ENCODE measurements around the gene C1orf35.

Gene C1orf35

GRCh38 chr1:228093050-228093906 lies 9.8 kb downstream of the C1orf35 start:
- no peak for DNase-seq

GRCh38 chr1:228092342-228093049 lies 10.6 kb downstream of the C1orf35 start:
- DNase-seq = no peak

- no peak for DNase-seq
Observed at GRCh38 chr1:228091084-228091483, 12.0 kb downstream of the C1orf35 start.

DNA sequence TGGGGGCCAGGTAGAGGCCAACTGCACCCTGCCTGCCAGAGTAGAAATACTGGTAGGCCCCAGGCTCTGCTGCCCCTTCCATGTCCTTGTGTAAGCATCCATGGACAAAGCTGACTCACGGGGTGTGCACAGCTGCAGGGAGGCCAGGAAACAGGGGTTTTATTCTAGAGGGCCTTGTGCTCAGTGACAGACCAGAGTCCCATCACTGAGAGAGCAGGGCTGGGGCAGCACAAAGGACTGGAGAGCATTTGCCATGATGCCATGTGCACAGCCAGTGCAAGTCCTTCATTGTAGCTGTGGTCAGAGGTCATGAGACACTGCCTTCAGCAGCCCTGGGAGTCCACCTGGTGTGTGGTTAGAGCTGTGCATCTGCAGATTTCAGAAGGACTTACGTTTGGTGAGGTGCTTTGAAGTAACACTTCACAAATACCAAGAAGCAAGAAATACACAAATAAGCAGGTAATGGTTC lies 12.5 kb downstream of the C1orf35 start:
- no peak for DNase-seq

DNA sequence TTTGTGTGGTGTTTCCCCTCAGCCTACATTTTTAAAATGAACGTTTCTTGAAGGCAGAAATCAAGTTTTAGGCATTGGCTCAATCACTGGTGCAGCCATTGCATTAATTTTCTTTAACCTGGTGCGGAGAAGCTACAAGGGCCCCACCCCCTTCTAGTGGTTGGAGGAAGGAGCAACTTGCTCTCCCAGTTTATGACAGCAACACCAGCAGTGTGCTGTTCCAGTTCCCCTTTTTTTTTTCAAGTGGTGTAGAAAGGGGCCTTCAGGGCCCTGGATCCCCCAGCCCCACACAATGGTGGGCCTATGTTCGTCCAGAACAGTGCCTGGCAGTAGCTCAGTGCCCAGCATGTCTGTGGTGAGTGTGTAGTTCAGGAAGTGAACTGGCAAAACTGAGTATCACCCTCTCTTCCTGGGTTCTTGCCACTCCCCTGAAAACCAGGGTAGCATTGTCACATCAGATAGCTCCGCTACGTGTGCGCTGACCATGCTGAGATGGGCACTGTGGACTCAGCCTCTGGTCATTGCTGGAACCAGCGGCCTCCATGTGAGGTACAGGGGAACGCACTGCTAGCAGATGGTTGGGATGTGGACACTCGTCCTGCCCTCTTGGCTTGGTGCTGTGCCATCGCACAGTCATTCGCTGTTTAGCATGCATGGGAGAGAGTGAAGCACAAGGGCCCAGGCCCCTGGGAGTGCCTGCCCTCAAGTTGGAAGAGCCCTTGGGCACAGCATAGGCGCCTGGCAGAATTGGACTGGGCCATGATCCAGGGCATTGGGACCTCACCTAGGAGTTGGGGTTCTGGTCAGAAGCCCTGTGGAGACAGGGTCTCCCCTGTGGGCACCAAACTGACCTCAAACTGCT lies 13.4 kb downstream of the C1orf35 start:
- DNase-seq = no peak

DNA sequence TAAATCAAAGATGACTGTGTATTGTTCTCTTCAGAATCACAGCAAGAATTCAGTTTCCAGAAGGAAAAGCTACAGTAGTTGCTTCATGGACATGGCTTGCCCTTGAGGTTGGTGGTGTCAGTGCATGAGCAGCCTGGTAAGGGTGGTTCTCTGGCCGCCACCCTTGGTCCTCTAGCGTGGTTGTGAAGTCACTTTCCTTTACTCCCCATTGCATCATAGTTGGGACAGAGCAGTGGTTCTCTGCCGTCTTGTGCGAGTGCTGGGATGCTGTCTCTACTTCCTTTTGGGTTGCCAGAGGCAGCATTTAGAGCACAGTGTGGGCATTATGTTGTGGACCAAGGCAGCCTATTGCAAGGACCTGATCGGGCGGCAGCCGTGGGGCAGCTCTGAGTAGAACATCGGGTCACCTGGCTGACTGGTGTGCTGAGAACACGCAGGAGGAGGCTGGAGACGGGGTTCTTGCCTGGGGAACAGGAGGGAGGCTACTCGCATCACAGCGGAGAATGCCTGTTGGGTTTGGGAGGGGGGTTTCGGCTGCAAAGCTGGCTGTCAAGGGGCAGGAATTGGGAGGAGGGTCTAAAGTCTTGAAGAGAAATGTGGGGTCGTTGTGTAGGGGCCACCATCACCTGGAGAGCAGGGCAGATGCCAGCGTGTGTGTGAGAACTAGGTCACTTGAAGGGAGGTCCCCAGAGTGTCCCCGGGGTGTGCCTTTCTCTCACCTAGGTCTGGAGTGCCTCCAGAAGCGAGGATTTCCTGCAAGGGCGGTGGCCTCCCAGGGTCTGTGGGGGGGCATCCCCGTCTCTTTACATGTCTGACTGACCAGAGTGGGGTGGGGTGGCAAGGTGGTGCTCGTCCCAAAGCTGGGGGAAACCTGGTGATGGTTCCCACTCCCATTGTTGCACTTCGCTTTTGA lies 14.3 kb downstream of the C1orf35 start:
- DNase-seq = no peak

DNA sequence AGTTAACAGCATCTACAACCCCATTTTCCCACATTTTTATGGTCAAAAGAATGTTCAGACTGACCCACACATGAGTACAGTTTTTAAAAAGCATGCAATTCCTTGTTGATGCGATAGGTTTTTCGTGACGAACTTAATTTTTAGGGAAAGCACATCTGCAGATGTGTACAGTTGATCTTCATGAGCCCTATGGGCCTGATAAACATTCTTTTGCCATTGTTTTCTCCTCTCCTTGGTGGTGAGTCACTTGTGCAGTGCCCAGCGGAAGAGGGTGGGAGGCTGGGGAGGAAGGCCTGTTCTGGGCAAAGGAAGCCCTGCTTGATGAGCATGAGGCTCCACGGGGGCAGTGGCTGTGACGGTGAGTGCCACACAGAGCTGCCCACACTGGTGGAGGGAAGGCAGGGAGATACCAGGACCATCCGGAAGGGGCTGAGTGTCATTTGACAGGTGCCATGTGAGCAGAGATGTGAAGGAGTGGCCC lies 15.3 kb downstream of the C1orf35 start:
- no peak for DNase-seq

- no peak for DNase-seq
Observed at GRCh38 chr1:228085287-228085951, 17.7 kb downstream of the C1orf35 start.

DNA sequence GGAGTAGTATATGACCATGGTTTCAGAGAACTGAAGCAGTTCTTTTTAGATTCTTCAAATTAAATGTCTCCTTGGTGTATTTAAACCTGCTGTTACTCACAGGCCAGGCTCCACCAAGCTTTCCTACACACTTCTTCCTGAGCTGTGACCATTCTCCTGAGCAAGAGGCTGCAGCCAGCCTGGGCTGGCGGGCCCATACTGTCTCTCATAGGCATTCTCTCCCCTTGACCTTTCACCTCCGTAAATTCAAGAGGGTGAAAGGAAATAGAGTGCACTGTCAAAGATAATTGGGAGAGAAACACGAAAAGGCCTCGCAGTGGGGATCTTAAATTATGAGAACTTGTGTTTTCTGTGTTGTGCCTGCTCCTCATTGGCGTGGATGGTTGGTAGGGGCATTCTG lies 18.3 kb downstream of the C1orf35 start:
- no peak for DNase-seq

DNA sequence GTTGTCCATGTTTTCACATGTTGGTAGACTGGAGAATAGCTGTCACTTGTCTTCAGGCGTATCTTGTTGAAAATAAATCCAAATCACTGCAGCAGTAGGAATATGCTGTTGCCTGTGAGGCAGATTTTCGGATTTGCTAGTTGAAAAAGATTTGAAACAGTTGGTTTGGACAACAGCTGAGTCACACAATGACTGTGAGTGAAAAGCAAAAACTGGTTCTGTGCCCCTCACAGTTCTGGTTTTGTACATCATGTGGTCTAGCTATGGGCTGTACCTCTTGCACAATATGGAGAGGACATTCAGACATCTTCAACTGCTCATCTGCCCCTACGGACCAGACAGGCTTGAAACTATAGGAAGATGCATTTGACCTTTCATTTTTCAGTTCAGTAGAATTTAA lies 18.8 kb downstream of the C1orf35 start:
- DNase-seq = no peak

- no peak for DNase-seq
Observed at GRCh38 chr1:228083871-228084278, 19.2 kb downstream of the C1orf35 start.

DNA sequence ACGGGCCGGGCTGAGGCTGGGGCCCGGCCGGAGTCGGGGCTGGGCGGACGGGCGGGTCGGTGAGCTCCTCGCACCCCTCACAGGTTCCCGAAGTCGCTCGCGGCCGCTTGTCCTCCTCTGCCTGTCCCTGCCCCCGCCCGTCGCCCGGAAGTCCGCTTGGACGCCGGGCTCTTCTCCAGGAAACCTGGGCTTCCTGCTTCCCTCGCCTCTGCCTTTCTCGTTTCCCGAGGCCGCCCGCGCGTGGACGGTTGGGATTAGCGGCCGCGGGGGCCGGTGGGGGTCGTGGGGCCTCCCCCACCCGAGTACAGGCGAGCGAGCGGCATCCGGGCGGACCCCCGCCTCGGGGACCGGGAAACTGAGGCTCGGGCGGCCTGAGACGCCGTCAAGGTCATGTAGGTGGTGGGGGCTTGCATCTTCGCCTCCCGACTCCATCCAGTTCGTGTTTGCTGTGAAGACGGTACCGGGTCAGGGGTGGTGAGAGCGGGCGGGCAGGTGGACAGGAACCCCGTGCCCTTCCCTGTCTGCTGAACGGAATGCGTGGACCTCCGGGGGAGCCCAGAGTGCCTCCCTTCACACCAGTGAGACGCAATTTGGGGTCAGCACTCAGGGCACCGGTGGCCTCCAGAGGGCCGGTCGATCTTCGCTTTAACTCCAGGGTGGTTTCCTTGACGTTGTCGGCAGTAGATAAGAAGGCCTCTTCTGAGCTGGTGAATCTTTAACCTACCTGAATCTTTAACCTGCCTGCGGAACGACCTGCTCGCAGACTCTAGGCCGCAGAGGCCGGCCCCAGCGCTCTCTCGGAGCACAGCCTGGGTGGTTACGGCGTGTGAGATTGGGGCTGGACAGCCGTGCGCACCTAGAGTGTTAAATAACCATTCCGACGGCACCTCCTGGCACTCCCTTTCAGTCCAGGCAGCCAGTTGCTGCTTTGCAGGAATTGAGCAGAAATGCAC lies 19.9 kb downstream of the C1orf35 start:
- peak; percentile 48 for DNase-seq

GRCh38 chr1:228082214-228082917 lies 20.8 kb downstream of the C1orf35 start, which contains the start of gene ARF1:
Gene ARF1 (plus strand): TSS chr1:228082708. CDS start chr1:228097115, 14,407 bp downstream.
- peak; percentile 93 for DNase-seq

GRCh38 chr1:228081578-228082213 lies 21.4 kb downstream of the C1orf35 start:
- peak; percentile 34 for DNase-seq

DNA sequence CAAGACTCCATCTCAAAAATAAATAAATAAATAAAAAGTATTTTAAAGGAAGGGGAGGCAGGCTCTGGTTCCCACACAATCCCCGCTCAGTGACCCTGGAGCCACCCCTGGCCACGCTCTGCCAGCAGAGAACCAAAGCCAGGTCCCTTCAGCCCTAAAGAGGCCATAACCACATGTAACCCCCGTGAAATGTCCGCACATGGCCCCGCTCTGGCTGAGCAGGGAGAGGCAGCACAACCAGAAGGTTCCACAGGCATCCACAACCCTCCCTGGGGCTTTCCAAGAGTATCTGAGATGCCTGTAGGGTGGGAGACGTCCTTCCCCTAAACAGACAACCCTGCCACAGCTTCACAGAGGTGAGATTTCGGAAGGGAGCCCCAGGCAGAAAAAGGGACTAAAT lies 22.0 kb downstream of the C1orf35 start:
- no peak for DNase-seq

GRCh38 chr1:228079601-228080263 lies 23.4 kb downstream of the C1orf35 start:
- DNase-seq = no peak

DNA sequence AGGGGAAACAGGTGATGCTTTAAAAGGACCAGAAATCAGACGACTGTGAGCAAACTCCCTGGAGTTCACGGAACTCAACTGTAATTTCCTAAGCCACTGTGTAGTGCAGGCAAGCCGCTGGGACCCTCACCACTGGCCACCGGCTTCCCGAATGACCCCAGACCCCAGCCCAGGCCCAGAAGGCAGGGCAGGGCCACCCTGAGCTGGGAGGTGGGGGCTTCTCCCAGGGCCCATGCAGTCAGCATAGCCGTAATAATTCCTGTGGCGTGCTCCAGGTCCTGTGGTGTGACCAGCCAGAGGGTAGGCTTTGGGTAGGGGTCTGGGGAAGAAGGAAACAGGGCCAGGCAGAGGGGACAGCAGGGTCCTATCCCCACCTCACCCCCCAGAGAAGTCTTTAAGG lies 24.1 kb downstream of the C1orf35 start:
- no peak for DNase-seq

All from NCI-H1092 treated with DMSO at 0.1 percent for 48 hours (cell line).